ENCODE results near the gene TSPAN10. TPM values are rescaled to one million over a fixed set of nuclear protein-coding genes. Genes with fewer than 3 reads are reported as not detected.

TSPAN10 gene
- polyA plus RNA-seq, 1 donor from 2014 or later: not detected

- Histone ChIP-seq H2AFZ (ENCODE audit: low read depth, low read length) (no peak overlapping the region), H3K9me2 (ENCODE audit: insufficient read depth, low read length) (no peaks in the 10 kb centered on the region), H3K9me3 (ENCODE audit: low read length) (no peaks in the 10 kb centered on the region), H3K27ac (ENCODE audit: low read length) (no peak overlapping the region), H4K20me1 (ENCODE audit: insufficient read depth) (no peaks in the 10 kb centered on the region), H3K4me2 (ENCODE audit: low read length) (no peak overlapping the region), H3K36me3 (ENCODE audit: insufficient read depth, low read length) (no peaks in the 10 kb centered on the region), H3K79me2 (replicated peaks; ENCODE audit: insufficient read depth, low read length) (no peaks in the 10 kb centered on the region), H3F3A (ENCODE audit: insufficient read depth, low read length, poor library complexity, severe bottlenecking) (no peaks in the 10 kb centered on the region), H3K9ac (ENCODE audit: low read length) (no peak overlapping the region), H3K4me3 (ENCODE audit: low read length) (no peak overlapping the region), H3K27me3 (ENCODE audit: insufficient read depth, low read depth, low read length) (no peaks in the 10 kb centered on the region)
- TF ChIP-seq RAD21 (conservative IDR thresholded peaks at IDR 0.05): no peak
These were observed 23.4 kb downstream of the TSPAN10 start for GRCh38 chr17:81660441-81660840.

GRCh38 chr17:81662002-81662401 is 25.0 kb downstream of the TSPAN10 start:
- H3K36me3 ChIP-seq (ENCODE audit: insufficient read depth, low read length): no peaks in the 10 kb centered on the region
- H2AFZ ChIP-seq (ENCODE audit: low read depth, low read length): no peak overlapping the region
- no peaks in the 10 kb centered on the region for H3K9me2 ChIP-seq (ENCODE audit: insufficient read depth, low read length)
- peaks cover 2% of the 10 kb centered on the region for H3K79me2 ChIP-seq (replicated peaks; ENCODE audit: insufficient read depth, low read length)
- TF ChIP-seq RAD21 (conservative IDR thresholded peaks at IDR 0.05) (no peak), SMC3 (conservative IDR thresholded peaks at IDR 0.05; ENCODE audit: poor library complexity) (no peak), REST (IDR thresholded peaks at IDR 0.05; ENCODE audit: borderline replicate concordance) (no peak), EZH2 (IDR thresholded peaks at IDR 0.05; ENCODE audit: borderline replicate concordance, insufficient read depth, low read length, poor library complexity, severe bottlenecking) (no peak), EP300 (conservative IDR thresholded peaks at IDR 0.05; ENCODE audit: poor library complexity, severe bottlenecking) (no peak), CTCF (IDR thresholded peaks at IDR 0.05; ENCODE audit: poor library complexity, severe bottlenecking) (no peak)
- H3K27me3 ChIP-seq (ENCODE audit: insufficient read depth, low read depth, low read length): no peaks in the 10 kb centered on the region
- H3F3A ChIP-seq (ENCODE audit: insufficient read depth, low read length, poor library complexity, severe bottlenecking): no peaks in the 10 kb centered on the region
- H3K27ac ChIP-seq (ENCODE audit: low read length): no peak overlapping the region
- no peak overlapping the region for H3K4me3 ChIP-seq (ENCODE audit: low read length)
- no peak overlapping the region for H3K9ac ChIP-seq (ENCODE audit: low read length)
- no peaks in the 10 kb centered on the region for H3K9me3 ChIP-seq (ENCODE audit: low read length)
- no peak overlapping the region for H3K4me2 ChIP-seq (ENCODE audit: low read length)
- H4K20me1 ChIP-seq (ENCODE audit: insufficient read depth): no peaks in the 10 kb centered on the region

- TF ChIP-seq CTCF (IDR thresholded peaks at IDR 0.05; ENCODE audit: poor library complexity, severe bottlenecking) (no peak), TAF1 (IDR thresholded peaks at IDR 0.05; ENCODE audit: low read depth) (no peak), POLR2AphosphoS5 (IDR thresholded peaks at IDR 0.05) (no peak), RAD21 (conservative IDR thresholded peaks at IDR 0.05) (no peak), MXI1 (conservative IDR thresholded peaks at IDR 0.05; ENCODE audit: poor library complexity, severe bottlenecking) (no peak), EP300 (conservative IDR thresholded peaks at IDR 0.05; ENCODE audit: poor library complexity, severe bottlenecking) (no peak), SMC3 (conservative IDR thresholded peaks at IDR 0.05; ENCODE audit: poor library complexity) (no peak), EZH2 (IDR thresholded peaks at IDR 0.05; ENCODE audit: borderline replicate concordance, insufficient read depth, low read length, poor library complexity, severe bottlenecking) (no peak), REST (IDR thresholded peaks at IDR 0.05; ENCODE audit: borderline replicate concordance) (no peak)
- Histone ChIP-seq H3K9ac (ENCODE audit: low read length) (no peak overlapping the region), H3K27me3 (ENCODE audit: insufficient read depth, low read depth, low read length) (no peaks in the 10 kb centered on the region), H3K4me2 (ENCODE audit: low read length) (no peak overlapping the region), H3F3A (ENCODE audit: insufficient read depth, low read length, poor library complexity, severe bottlenecking) (no peaks in the 10 kb centered on the region), H3K4me3 (ENCODE audit: low read length) (no peak overlapping the region), H4K20me1 (ENCODE audit: insufficient read depth) (no peaks in the 10 kb centered on the region), H3K9me2 (ENCODE audit: insufficient read depth, low read length) (no peaks in the 10 kb centered on the region), H2AFZ (ENCODE audit: low read depth, low read length) (no peak overlapping the region), H3K36me3 (ENCODE audit: insufficient read depth, low read length) (no peaks in the 10 kb centered on the region), H3K79me2 (replicated peaks; ENCODE audit: insufficient read depth, low read length) (peaks cover 10% of the 10 kb centered on the region), H3K9me3 (ENCODE audit: low read length) (no peaks in the 10 kb centered on the region), H3K27ac (ENCODE audit: low read length) (no peak overlapping the region)
These were observed 27.1 kb downstream of the TSPAN10 start for GRCh38 chr17:81664051-81664470.

Data from neural cell (in vitro differentiated cells).